ENCODE data around the gene PAM.

The PAM gene

DNA sequence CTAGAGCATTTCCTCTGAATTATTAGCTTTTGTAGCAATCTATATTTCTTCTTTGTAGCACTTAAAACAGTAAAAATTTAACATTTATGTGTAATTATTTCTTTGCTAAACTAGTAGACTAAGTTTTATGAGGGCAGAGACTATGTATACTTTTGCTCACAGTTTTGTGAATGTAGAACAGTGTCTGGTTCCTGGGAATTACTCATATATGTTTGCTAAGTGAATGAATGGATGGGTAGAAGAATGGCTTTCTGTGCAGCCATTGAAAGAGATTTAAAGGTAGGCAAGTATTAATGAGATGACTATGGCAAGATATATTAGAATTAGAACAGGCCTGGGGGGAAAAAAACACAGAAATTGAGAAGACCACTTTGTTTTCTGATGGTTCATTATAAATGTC is 140.1 kb downstream of the PAM start:
- no peak overlapping the region for H3K4me3 ChIP-seq (replicated peaks; ENCODE audit: low read depth, low read length)
- no peak for DNase-seq (ENCODE audit: low read depth)
- TF ChIP-seq, protein P1, sequence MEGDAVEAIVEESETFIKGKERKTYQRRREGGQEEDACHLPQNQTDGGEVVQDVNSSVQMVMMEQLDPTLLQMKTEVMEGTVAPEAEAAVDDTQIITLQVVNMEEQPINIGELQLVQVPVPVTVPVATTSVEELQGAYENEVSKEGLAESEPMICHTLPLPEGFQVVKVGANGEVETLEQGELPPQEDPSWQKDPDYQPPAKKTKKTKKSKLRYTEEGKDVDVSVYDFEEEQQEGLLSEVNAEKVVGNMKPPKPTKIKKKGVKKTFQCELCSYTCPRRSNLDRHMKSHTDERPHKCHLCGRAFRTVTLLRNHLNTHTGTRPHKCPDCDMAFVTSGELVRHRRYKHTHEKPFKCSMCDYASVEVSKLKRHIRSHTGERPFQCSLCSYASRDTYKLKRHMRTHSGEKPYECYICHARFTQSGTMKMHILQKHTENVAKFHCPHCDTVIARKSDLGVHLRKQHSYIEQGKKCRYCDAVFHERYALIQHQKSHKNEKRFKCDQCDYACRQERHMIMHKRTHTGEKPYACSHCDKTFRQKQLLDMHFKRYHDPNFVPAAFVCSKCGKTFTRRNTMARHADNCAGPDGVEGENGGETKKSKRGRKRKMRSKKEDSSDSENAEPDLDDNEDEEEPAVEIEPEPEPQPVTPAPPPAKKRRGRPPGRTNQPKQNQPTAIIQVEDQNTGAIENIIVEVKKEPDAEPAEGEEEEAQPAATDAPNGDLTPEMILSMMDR (IDR thresholded peaks at IDR 0.05; ENCODE audit: low read length, missing control alignments): no peak

DNA sequence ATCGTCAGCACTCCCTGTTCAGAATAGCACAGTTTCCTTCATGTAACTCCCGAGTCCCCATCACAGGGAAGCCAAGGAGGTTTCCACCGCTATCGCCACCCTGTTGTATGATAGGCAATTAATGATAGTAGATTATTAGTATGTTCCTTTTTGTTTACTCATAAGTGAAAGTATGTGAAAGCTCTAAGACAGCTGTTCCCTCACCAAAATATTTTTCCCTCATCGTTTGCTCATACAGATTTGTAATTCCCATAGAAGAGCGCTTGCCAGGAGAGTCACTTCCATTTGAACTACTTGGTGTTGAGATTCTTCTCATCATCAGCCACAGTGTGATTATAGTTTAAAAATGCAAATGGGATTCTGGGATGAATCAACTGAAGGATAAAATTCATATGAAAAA is 140.9 kb downstream of the PAM start:
- no peak for DNase-seq (ENCODE audit: low read depth)
- TF ChIP-seq, protein P1 (IDR thresholded peaks at IDR 0.05; ENCODE audit: low read length, missing control alignments): no peak
- H3K4me3 ChIP-seq (replicated peaks; ENCODE audit: low read depth, low read length): no peak overlapping the region

DNA sequence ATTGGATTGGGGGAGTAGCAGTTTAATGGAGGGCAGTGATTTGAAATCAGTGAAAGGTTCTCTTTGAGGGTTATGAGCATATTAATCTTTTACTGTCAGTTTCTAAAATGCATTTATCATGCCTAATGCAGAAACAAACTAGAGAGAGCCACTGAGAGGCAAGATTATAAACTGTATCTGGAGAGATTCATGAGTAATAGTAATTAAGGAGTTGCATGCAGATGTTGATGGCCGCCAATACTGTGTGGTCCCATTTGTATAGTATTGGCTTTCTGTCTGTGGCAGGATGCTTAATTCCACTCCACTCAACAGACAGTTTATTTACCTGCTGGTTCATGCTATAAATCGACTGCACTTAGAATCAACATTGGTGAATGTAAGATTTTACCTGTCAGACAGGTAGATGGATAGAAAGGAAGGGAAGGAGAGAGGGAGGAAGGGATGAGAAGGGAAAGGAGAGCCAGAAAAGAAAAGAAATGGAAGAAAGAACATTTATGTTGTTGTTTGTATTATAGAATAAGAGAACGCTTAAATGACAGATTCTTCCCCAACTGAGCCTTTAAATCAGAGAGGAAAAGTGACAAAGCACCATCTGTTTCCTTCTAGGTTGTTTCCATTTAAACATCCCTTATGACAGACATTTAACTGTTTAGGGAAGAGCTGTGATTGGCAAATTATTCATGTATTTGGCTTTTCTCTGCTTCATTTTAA is 146.5 kb downstream of the PAM start:
- DNase-seq (ENCODE audit: low read depth): no peak
- H3K4me3 ChIP-seq (replicated peaks; ENCODE audit: low read depth, low read length): no peak overlapping the region
- TF ChIP-seq, protein P1 (IDR thresholded peaks at IDR 0.05; ENCODE audit: low read length, missing control alignments): no peak

DNA sequence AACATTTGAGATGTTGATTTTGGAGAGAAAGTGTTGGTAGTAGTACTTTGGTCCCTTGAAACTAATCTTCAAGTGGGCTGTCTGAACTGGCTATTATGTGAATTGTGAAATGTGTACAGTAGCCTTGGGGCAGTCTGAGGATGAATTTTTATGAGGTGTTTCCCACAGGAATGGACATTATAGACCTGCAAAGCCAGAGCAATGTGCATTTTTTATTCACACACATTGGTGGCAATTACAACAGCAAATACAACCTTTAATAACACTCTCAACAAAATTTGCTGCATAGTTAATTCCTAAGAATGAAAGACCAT is 147.0 kb downstream of the PAM start:
- TF ChIP-seq, protein P1 (IDR thresholded peaks at IDR 0.05; ENCODE audit: low read length, missing control alignments): no peak
- DNase-seq (ENCODE audit: low read depth): no peak
- no peak overlapping the region for H3K4me3 ChIP-seq (replicated peaks; ENCODE audit: low read depth, low read length)

DNA sequence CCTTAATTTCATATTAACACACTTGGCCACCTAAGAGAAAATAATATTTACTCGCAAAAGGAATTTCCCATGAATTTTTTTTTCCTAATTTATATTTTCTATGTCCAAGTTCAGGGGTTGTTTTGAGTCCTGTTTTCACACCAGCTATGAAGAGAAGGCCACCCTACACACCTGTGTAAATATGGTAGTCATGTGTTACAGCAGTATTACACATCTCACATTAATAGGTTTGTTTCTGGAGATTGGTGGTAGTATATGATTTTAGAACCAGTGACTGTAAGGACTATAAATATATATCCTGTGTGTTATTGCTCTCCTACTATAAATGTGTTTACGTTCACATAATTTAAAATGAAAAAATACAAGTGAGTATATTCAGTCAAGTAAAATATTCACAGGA is 147.5 kb downstream of the PAM start:
- no peak overlapping the region for H3K4me3 ChIP-seq (replicated peaks; ENCODE audit: low read depth, low read length)
- no peak for DNase-seq (ENCODE audit: low read depth)
- TF ChIP-seq, protein P1 (IDR thresholded peaks at IDR 0.05; ENCODE audit: low read length, missing control alignments): no peak

DNA sequence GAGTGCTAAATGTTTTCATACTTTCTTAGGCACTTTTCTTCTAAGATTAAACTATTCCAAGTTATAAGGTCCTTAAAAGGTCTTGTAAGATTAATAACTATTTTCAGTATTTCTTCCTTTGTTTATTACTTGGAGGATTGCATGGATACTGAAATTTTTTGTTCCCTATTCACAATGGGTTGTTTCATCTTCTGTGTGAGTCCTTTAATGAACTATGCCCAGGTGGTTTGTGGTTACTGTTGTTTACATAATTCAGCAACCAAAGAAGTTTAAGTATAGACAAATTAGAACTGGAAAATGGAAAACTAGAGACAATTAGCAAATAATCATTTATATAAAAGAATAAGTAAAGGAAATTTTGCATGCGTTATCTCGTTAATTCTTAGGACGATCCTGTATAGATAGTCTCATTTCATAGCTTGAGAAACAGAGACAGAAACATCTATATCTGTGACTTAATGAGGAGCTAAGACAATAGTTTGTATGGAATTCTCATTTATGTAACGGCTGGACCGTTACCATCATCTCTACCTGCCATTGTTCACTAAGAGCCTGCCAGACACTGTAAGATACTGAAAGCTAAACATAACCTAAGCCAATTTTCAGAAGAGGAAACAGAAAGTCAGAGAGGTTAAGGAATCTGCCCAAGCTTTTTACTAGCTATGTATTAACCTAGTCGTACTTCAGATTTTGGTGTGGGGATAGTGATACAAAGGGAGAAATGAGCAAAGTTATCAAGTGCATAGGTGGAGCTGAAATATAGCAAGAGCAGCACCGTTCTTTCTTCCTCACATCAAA is 148.2 kb downstream of the PAM start:
- no peak for DNase-seq (ENCODE audit: low read depth)
- TF ChIP-seq, protein P1 (IDR thresholded peaks at IDR 0.05; ENCODE audit: low read length, missing control alignments): no peak
- H3K4me3 ChIP-seq (replicated peaks; ENCODE audit: low read depth, low read length): no peak overlapping the region

All from fibroblast of pulmonary artery (primary cell).